WTC11 (cell line): ENCODE results near the gene TPM4. TPM values are rescaled to one million over a fixed set of nuclear protein-coding genes. Genes with fewer than 3 reads are reported as not detected.

ENCODE experiments used
- ATAC-seq: fragments of 200-7000 bp; cut with Tn5 transposase; 2 replicates; pipeline ENCODE4 v1.10.0; 2021; ENCODE audit warnings: mild to moderate bottlenecking, moderate library complexity
- CTCF ChIA-PET: fragments of 300-600 bp; sonication (Branson Sonifier 250); formaldehyde crosslinking; loops from one replicate; lab custom pipeline; 2021; ENCODE audit warnings: antibody characterized with exemption; lab: Charles Lee
- POLR2A ChIA-PET: fragments of 350-600 bp; sonication (Branson Sonifier 250); formaldehyde crosslinking; loops from one replicate; lab custom pipeline; 2021; ENCODE audit warnings: antibody characterized with exemption; lab: Charles Lee
- DNase-seq: peaks from one replicate; pipeline ENCODE4 v3.0.0; 2021; ENCODE audit warnings: low spot score
- H3K27ac Mint-ChIP-seq: 2 replicates; pipeline ENCODE4 v1.8.0; 2021; ENCODE audit warnings: mixed read lengths
- H3K27me3 Mint-ChIP-seq: 2 replicates; pipeline ENCODE4 v1.8.0; 2021; ENCODE audit warnings: low read depth, mild to moderate bottlenecking, moderate library complexity, mixed read lengths
- H3K36me3 Mint-ChIP-seq: 2 replicates; pipeline ENCODE4 v1.8.0; 2021; ENCODE audit warnings: mixed read lengths
- H3K4me1 Mint-ChIP-seq: 2 replicates; pipeline ENCODE4 v1.8.0; 2022; ENCODE audit warnings: mixed read lengths
- H3K4me3 Mint-ChIP-seq: 2 replicates; pipeline ENCODE4 v1.8.0; 2021; ENCODE audit warnings: mild to moderate bottlenecking, moderate library complexity, mixed read lengths
- H3K9me3 Mint-ChIP-seq: 2 replicates; pipeline ENCODE4 v1.8.0; 2021; ENCODE audit warnings: mixed read lengths
- ARID4B ChIP-seq: sonication (generic); formaldehyde crosslinking; IDR thresholded peaks from 2 replicates; pipeline ENCODE4 v1.8.0; 2023; ENCODE audit warnings: missing genetic modification reagents, mild to moderate bottlenecking, borderline replicate concordance
- ATF1 ChIP-seq: sonication (generic); formaldehyde crosslinking; IDR thresholded peaks from 2 replicates; pipeline ENCODE4 v1.8.1; 2023; ENCODE audit warnings: mild to moderate bottlenecking, moderate library complexity, missing genetic modification reagents
- ATF3 ChIP-seq: sonication (generic); formaldehyde crosslinking; conservative IDR thresholded peaks from 2 replicates; pipeline ENCODE4 v1.8.1; 2022; ENCODE audit warnings: mild to moderate bottlenecking, missing genetic modification reagents
- ETV6 ChIP-seq: sonication (generic); formaldehyde crosslinking; IDR thresholded peaks from 2 replicates; pipeline ENCODE4 v1.8.1; 2022; ENCODE audit warnings: mild to moderate bottlenecking, missing genetic modification reagents
- FOXP1 ChIP-seq: sonication (generic); formaldehyde crosslinking; IDR thresholded peaks from 2 replicates; pipeline ENCODE4 v1.8.0; 2022; ENCODE audit warnings: missing genetic modification reagents, mild to moderate bottlenecking, moderate library complexity, borderline replicate concordance
- FOXP4 ChIP-seq: sonication (generic); formaldehyde crosslinking; IDR thresholded peaks from 2 replicates; pipeline ENCODE4 v1.8.0; 2022; ENCODE audit warnings: mild to moderate bottlenecking, missing genetic modification reagents
- IRF1 ChIP-seq: sonication (generic); formaldehyde crosslinking; IDR thresholded peaks from 2 replicates; pipeline ENCODE4 v1.8.0; 2023; ENCODE audit warnings: missing genetic modification reagents
- JUN ChIP-seq: sonication (generic); formaldehyde crosslinking; IDR thresholded peaks from 2 replicates; pipeline ENCODE4 v1.8.0; 2023; ENCODE audit warnings: mild to moderate bottlenecking, missing genetic modification reagents
- NFATC4 ChIP-seq: fragments of 250-450 bp; sonication (Bioruptor Pico); IDR thresholded peaks from 2 replicates; pipeline ENCODE4 v1.9.0; 2021; ENCODE audit warnings: mild to moderate bottlenecking
- NR1H2 ChIP-seq: sonication (generic); formaldehyde crosslinking; IDR thresholded peaks from 2 replicates; pipeline ENCODE4 v1.9.0; 2021; ENCODE audit warnings: mild to moderate bottlenecking, moderate library complexity, missing genetic modification reagents
- NR2C2 ChIP-seq: sonication (generic); formaldehyde crosslinking; IDR thresholded peaks from 2 replicates; pipeline ENCODE4 v1.8.0; 2022; ENCODE audit warnings: mild to moderate bottlenecking, missing genetic modification reagents
- STAT6 ChIP-seq: sonication (generic); formaldehyde crosslinking; conservative IDR thresholded peaks from 2 replicates; pipeline ENCODE4 v1.8.1; 2023; ENCODE audit warnings: mild to moderate bottlenecking, low read depth, missing genetic modification reagents, moderate library complexity
- USF2 ChIP-seq: sonication (generic); formaldehyde crosslinking; IDR thresholded peaks from 2 replicates; pipeline ENCODE4 v1.8.1; 2023; ENCODE audit warnings: mild to moderate bottlenecking, missing genetic modification reagents, moderate library complexity
- ZBTB21 ChIP-seq: sonication (generic); formaldehyde crosslinking; IDR thresholded peaks from 2 replicates; pipeline ENCODE4 v1.8.1; 2023; ENCODE audit warnings: mild to moderate bottlenecking, missing genetic modification reagents, borderline replicate concordance
- ZNF121 ChIP-seq: sonication (generic); formaldehyde crosslinking; IDR thresholded peaks from 2 replicates; pipeline ENCODE4 v1.8.0; 2023; ENCODE audit warnings: missing genetic modification reagents
- ZNF138 ChIP-seq: sonication (generic); formaldehyde crosslinking; conservative IDR thresholded peaks from 2 replicates; pipeline ENCODE4 v1.8.1; 2022; ENCODE audit warnings: mild to moderate bottlenecking, moderate library complexity, missing genetic modification reagents
- ZNF263 ChIP-seq: sonication (generic); formaldehyde crosslinking; IDR thresholded peaks from 2 replicates; pipeline ENCODE4 v1.8.1; 2022; ENCODE audit warnings: low read depth, mild to moderate bottlenecking, moderate library complexity, missing genetic modification reagents
- ZNF532 ChIP-seq: fragments of 250-450 bp; sonication (Bioruptor Pico); IDR thresholded peaks from 2 replicates; pipeline ENCODE4 v1.9.0; 2021; ENCODE audit warnings: mild to moderate bottlenecking, borderline replicate concordance
- ZNF671 ChIP-seq: fragments of 250-450 bp; sonication (Bioruptor Pico); IDR thresholded peaks from 2 replicates; pipeline ENCODE4 v1.8.0; 2021; ENCODE audit warnings: mild to moderate bottlenecking
- total RNA-seq: library from RNA; stranded (reverse); gene quantifications from 3 replicates; pipeline ENCODE4 v1.2.3, GENCODE V29; 2021

TPM4 gene
- total RNA-seq, 1 experiment from 2014 or later: 302 TPM

GRCh38 chr19:16038196-16038695 is 38.0 kb upstream of the TPM4 start:
- H3K9me3 Mint-ChIP-seq: peaks cover 4% of the 10 kb centered on the region; the same call in 1 of the 2 replicates
- ChIA-PET CTCF (interaction anchor here (1.7 kb wide), 1 partner anchor 25 kb away, joined by 6 read pairs; no protein-coding TSS in a partner anchor), POLR2A (interaction anchor here (0.5 kb wide), 1 partner anchor 46 kb away, joined by 3 read pairs; no protein-coding TSS in a partner anchor)
- no peaks in the 10 kb centered on the region for H3K36me3 Mint-ChIP-seq
- 0 out of 2 replicates have a peak, but pooled peaks cover 3% of the 10 kb centered on the region for H3K4me1 Mint-ChIP-seq
- H3K27ac Mint-ChIP-seq: no peak overlapping the region
- no peak for ATAC-seq
- DNase-seq: no peak
- TF ChIP-seq USF2 (no peak), ZNF121 (CRISPR knock-in tag) (no peak), ZNF263 (no peak)
- TF ChIP-seq, all 79 proteins: peak for 0
- Mint-ChIP-seq H3K27me3 (peaks cover 6% of the 10 kb centered on the region), H3K4me3 (no peak overlapping the region)

GRCh38 chr19:16039081-16039480 is 37.2 kb upstream of the TPM4 start:
- no peak overlapping the region for H3K4me3 Mint-ChIP-seq
- peaks cover 8% of the 10 kb centered on the region for H3K27me3 Mint-ChIP-seq
- H3K36me3 Mint-ChIP-seq: no peaks in the 10 kb centered on the region
- ChIA-PET POLR2A (no interaction called here), CTCF (no interaction called here)
- DNase-seq (no peak), ATAC-seq (no peak)
- peaks cover 4% of the 10 kb centered on the region; the same call in 1 of the 2 replicates for H3K9me3 Mint-ChIP-seq
- 0 out of 2 replicates have a peak, but pooled peaks cover 3% of the 10 kb centered on the region for H3K4me1 Mint-ChIP-seq
- no peak overlapping the region for H3K27ac Mint-ChIP-seq
- TF ChIP-seq ARID4B: no peak
- no peak for TF ChIP-seq FOXP4 (CRISPR knock-in tag)
- no peak for TF ChIP-seq ZNF138 (CRISPR knock-in tag)
- TF ChIP-seq ETV6 (CRISPR knock-in tag): no peak
- TF ChIP-seq ZNF532 (CRISPR knock-in tag): no peak
- no peak for TF ChIP-seq NR1H2
- no peak for TF ChIP-seq ATF3 (CRISPR knock-in tag)
- no peak for TF ChIP-seq NR2C2 (CRISPR knock-in tag)
- no peak for TF ChIP-seq IRF1 (CRISPR knock-in tag)
- TF ChIP-seq FOXP1 (CRISPR knock-in tag): no peak
- no peak for TF ChIP-seq STAT6 (CRISPR knock-in tag)
- TF ChIP-seq NFATC4 (CRISPR knock-in tag): no peak
- no peak for TF ChIP-seq JUN (CRISPR knock-in tag)
- no peak for TF ChIP-seq ATF1
- no peak for TF ChIP-seq ZBTB21 (CRISPR knock-in tag)
- TF ChIP-seq ZNF671 (CRISPR knock-in tag): no peak
